HG03442 (cell line): ENCODE results near the gene TAF5L.

Experiments used
- ATAC-seq: cut with Tn5 transposase; IDR thresholded peaks from one replicate; pipeline ENCODE4 v1.9.1; 2021; ENCODE audit warnings: mild to moderate bottlenecking, moderate library complexity; ENCODE audit not compliant: unreplicated experiment

TAF5L gene

DNA sequence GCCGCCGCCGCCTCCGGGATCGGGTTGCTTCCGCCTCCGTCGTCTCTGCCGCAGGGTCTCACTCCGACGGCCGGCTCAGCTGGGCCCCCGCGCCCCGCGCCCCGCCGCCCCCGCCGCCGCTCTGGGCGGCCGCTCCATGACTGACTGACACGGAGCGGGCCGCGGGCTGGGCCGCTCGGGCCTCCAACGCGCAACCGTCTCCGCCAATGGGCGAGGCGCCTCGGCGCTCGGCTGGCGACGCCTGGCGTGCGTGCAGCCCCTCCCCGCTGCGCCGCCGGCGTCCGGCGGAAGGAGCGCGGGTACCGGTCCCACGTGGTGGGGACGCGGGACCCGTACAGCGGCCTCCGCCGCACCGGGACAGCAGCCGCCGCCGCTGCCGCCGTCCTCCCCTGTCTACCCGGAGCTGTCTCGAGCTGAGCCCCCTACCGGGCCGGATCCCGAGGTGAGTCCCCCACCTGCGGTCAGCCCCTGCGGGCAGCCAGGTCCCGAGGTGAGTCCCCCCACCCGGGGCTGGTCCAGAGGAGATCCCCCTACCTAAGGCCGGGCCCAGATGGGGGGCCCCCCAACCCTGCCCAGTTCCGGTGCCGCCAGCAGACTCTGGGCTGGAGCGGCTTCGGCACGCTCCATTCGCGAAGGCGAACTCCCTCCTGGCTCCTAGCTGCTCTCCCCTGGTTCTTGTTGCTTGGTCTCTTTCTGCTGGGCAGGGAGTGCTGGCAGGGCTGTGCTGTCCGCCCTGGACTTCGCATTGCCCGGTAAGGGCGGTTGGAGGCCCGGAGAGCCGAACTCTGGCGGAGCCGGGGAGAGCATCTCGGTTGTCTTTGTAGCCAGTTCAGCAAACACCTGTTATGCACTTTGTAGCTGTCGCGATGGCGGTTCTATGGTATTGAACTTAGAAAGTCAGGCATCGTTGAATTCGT, at the start of gene TAF5L, which contains the start of gene URB2:
Gene TAF5L, minus strand, starts transcription at position 208 of the 917 bp plus-strand sequence. CDS start 11,640 bp downstream, outside the sequence.
Gene URB2, plus strand, starts transcription at position 333 of the 917 bp plus-strand sequence. CDS start 1,387 bp downstream, outside the sequence.
- ATAC-seq = peak; percentile 85

DNA sequence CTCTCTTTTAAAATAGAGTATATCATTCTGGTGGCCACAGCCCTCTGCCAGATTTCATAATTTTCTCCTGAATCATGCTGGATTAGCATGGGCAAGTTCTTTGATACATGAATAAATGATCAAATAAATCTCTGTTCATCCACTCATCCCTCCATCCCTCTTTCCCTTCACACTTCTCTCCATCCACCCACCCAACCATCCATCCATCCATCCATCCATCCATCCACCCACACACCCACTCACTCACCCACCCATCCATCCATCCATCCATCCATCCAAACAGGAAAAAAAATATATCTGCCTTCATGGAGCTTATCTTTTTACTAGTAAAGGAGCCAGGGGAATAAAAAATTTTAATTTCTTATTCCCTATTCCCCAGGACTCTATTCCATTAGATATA, 49.5 kb upstream of the TAF5L start:
- ATAC-seq = no peak

DNA sequence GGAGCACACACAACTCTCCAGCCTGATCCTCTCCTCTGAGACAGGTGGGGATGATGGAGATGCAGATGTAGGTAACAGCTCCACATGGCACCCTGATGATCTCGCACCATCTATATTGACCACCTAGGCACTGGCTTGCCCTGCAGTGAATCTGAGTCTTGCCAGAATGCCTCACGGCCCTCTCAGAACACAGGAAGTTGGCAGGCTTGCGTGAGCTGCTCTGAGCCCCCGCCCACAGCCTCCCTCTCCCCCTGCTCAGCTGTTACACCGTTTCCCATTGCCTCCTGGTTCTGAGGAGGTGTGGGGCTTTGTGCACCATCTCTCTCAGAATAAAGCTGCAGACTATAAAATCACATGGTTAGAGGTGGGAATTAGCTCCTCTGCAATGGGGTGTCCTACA, 48.1 kb upstream of the TAF5L start:
- ATAC-seq = no peak

DNA sequence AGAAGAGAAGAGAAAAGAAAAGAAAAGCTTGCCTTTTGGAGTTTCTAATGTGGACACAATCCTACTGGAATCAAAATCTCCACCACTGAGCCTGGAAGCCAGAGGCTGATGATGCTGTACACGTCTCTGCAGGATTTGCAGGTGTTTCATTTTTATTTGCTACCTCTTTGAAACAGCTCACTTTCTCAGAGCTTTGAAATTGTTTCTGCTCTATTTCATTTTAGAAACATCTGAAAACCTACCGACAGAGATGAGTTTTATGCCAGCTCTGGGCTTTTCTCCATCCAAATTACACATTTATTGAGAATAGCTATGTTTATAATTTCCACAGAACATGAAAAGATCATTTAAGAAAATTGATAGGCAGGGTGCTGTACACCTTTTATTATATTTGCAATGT, 46.3 kb upstream of the TAF5L start:
- ATAC-seq = no peak

DNA sequence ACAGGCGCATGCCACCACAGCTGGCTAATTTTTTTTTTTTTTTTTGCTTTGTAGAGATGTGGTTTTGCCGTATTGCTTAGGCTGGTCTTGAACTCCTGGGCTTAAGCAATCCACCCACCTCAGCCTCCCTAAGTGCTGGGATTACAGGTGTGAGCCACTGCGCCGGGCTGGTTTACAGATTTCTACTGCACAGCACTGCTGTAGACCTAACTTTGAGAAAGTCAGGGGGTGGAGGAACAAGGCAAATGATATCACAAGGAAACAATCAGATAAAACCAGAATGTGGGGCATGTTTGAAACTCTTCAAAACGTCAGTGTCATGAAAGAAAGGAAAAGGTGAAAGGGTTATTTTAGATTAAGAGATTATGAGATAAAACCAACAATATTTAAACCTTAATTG, 45.4 kb upstream of the TAF5L start:
- ATAC-seq = no peak

DNA sequence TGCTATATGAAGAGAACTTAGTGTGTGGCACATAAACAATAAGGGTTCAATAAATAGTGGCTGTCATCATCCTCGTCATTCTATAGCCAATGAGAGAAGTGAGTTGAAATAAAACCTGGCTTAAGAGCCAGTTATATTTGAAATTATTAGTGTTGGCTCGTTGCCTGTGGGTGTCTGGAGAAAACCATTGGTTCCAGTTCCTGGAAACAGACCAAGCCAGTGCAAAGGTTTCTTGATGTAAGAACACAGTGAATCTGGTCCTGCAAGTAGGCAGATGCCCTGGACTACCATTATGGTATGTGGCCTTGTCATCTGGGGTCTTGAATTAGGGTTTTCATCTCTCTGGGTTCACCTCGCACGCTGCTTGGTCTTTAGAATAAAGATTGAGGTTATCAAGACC, 43.4 kb upstream of the TAF5L start:
- ATAC-seq = no peak

DNA sequence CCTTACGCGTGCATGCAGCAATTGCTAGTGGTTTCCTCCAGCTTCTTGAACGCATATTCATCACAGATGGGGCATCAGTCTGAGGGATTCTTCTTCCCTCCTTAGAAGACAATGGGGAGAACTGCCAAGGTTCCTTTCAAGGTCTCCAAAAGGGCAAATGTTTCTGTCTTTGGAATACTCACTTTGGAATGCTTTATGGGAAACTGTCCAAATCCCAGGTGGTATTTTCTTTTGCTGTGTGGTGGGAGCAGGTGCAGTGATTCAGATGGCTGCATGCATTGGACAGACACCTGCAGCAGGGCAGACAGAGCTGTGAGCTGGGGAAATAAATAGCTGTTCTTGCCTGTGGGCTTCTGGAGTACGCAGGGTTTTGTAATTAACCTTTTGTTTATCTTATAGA, 40.7 kb upstream of the TAF5L start:
- no peak for ATAC-seq

DNA sequence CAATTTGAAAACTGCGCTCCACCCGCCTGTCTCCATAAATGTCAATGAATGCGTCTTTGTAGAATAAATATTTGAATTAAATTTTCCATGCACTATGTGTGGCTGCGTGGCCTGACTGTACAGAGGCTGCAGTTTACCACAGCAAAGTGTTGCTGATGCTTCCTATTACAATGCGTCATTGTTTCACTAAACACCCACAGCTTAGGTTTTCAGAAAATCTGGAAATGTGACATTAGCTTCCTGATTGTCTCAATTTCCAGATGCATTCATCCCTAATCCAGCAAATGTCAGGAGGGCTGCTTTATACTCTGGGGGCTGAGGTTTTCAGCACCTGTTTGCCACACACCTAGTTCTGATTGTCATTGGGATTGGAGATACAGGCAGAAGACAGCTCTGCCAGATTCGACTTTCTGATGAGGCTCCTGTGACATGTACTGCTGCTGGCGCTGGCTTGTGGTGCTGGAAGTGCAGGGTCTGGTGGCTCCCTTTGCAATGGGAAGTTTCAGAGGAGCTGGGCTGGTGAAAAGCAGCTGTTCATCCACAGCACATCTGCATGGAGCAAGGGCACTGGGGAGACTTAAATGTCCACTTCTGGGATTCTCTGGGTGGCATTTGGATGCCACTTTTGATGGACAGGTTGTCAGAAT, 40.1 kb upstream of the TAF5L start:
- ATAC-seq = no peak

DNA sequence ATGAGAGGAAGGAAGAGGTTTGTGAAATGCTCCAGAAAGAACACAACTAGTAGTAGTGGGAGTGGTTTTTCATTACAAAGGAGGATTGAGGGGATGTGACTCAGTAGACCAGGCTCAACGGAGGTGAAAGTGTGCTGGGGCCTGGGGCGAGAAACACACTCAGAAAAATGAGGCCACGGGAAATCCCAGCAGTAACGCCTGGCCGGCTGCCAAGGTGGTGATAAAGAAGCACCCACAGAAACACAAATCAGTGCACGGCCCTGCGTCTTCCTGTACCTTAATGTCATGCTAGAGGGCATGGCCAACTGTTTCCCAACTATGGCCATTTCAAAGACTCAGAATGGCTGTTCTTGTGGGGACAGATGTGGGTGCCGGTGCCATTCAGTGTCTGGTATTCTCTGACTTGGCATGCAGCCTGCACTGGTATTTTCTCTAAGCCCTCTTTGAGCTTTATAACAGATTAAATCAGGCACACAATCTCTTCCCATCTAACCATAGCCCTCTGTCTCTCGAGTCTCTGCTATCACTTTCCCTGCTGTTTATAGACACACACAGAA, 38.3 kb upstream of the TAF5L start:
- ATAC-seq = peak; percentile 53

DNA sequence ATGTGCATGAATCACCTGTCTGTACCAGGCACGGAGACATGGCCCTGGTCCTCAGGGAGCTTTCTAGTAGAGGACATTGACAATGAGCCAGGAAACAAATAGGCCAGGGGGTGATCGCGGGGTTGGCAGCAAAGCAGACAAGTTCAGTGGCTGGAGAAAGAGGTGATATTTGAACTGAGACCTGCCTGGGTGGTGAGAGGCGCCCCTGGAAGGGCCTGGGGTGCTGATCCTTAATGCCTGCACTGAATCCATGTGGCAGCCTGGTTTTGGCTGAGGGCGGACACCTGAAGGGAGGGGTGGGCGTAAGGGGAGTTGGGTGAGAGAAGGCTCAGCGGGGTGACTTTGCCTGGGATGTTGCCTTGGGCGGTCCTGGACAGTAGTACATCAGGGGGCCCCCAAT, 36.0 kb upstream of the TAF5L start:
- ATAC-seq = no peak

DNA sequence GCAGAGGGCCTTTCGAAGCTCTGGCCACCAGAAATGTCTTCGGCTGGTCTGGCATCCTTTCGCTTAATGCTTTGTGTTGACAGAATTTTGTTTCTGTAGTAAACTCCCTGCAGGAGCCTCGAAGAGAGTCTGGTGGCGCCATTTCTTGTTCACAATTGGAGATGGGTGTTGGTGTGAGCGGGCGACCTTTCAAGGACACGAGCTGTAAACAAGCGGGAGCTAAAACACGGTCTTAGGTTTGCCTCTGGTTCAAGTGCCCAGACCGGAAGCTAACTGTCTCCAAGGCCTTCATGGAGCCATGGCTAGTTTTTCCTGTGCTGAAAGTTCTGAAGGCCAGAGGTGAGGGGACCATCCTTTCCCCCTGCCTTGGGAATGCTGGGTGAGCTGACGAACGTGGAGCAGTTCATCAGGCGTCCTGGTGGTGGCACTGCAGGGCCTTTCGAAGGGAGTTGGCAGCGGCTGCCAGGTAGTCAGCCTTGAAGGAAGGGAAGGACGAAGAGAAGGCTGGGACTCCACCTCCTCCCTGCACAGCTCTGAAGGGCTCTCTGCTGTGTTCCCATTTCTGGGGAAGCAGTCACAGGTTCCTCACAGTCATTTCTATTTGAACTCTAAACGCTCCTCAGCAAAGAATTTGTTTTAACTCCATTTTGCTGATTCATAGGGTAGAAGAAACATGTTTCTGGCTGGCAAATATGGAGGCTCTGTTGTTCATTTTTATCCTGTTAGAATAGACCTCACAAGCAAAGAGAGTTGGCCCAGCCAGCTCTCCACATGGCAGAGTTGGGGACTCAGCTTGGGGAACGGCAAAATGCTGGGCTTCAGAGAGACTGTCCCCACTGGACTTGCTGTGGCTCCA, 35.3 kb upstream of the TAF5L start:
- peak; percentile 60 for ATAC-seq

DNA sequence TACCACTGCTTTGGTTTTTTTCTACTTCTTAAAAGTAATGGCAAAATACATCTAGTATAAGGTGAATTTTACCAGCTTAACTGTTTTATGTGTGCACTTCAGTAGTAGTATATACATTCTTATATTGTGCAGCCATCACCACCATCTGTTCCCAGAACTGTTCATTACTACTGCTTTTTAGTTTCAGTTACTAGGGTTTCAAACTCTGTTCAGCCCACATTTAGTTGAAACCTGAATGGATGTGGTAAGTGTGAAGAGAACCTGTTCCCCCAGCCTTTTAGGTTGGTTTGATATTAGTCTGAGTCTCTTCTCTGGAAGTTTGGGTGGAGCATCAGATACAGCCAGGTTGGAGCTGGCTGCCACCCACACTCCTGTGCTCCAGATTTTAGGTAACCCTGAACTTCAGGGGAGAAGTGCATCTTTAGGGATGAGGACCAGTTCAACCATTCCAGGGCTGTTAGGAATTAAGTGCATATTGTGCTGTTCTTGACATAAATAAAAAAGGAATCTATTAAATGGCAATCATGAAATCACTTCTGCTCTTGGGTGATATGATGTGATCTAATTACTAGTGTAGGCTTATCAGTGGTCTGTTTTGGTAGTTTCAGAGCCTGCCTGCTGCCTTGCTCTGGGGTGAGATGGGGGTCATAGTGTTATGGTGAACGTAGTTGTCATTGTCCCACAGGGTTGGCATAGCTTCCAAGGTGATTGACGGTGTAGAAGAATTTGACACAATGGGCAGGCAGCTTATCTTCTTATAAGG, 32.3 kb upstream of the TAF5L start:
- peak; percentile 44 for ATAC-seq

DNA sequence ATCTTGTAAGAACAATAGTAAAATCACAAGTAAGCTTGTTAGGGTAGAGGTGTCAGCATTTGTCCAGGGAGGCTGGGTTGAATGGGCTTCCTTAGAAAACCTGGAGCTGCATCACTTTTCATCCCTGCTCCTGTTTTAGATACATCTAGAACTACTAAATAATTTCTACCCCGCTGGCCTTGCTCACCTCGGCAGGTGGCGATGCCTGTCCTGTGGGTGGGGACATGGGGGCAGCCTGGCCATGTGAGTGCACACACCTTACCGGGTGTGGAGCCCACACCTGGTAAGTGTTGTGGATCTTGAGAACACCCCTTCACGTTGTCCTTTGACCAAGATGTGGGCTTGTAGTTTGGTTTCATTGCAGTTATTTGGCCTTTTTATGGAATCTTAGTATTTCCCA, 29.9 kb upstream of the TAF5L start:
- no peak for ATAC-seq

DNA sequence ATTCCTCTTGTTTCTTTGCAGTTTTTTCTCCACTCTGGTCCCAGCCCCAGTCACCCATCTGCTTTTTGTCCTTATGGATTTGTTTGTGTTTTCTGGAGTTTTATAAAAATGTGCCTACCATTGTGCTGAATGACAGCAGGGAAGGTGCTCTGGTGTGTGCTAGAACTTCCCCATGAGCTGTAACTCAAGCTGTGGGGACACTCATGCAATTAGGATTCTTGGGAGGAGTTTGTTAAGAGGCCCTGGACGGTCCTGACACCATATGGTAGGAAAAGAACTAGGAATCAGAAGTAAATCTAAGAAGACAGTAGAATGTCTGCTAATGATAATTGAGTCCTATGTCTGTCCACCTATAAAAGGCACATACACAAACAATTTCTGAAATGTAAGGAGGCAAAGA, 27.5 kb upstream of the TAF5L start:
- no peak for ATAC-seq

DNA sequence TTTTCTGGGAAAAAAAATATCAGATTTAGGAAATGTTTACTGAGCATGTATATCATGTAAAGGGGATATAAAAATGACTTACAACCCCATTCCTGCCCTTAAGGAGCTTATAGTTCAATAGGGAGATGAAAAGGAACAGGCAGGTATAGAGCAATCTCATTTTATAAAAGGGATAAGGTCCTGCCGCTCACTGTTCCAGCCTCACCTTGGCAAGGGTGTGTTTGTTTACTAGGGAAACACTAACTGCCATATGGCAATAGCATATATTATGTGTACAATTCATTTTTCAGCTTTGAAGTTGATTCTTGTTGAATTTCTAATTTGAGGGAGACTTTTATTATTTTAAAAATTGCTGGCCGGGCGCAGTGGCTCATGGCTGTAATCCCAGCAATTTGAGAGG, 25.6 kb upstream of the TAF5L start:
- ATAC-seq = no peak

DNA sequence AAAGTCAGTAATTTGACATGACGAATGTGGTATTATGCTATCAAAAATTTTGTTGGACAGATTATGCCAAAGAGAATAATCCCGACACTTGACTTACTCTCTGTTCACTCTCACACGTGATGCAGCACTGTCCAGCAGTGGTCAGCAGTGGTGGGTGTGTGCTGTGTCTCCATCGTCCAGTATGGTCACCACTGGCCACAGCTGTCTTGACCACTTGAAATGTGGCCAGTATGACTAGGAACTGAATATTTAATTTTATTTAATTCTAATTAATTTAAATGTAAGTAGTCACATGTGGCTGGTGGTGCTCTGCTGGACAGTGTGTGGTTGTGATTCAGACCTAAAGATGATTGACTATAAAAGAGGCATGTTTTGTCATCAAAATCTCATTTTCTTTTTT, 24.1 kb upstream of the TAF5L start:
- no peak for ATAC-seq

DNA sequence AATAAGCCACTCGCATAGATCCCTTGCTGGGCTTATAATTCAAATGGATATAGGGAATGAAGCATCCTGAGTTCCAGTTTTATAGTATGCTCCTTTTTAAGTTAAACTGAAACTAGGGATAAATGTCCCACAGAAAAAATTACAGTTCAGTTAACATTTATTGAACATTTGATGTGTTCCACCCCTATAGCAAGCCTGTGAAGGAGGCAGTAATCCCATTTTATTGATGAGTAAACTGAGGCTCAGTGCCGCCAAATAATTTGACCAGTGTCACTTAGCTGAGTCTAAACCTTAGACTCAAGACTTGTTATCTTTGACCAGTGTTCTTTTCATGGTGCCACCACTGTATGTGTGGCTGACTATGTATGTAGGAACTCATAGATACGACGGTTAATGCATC, 22.5 kb upstream of the TAF5L start:
- no peak for ATAC-seq

DNA sequence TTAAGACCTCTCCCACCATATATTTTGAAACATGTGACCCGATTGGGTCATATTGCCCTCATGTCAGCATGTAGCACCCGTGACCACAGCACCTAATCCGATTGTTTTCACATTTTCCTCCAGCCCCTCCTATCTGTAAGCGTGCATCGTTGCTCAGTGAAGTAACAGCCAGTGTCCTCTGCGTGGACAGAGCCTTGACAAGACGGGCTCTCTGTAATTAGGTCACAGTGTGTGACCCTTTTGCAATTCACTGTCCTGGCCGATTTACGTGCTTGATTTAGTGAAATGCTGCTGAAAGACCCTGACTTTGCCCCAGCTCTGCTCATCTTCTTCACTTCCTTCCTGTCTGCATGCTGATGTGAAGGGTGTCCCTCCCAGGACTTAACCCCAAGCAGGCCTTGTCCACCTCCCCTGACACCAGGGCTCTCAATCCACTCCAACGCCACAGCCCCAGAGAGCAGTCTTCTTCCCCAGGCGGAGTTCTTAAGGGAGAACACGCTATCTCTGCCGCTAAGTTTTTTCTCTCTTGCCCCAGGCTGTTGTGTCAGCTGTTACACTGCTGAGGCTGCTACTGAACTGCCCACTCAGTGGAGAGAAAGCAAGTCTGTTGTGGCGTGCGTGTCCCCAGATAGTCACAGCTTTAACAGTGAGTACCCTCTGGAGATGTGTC, 19.5 kb upstream of the TAF5L start:
- no peak for ATAC-seq

DNA sequence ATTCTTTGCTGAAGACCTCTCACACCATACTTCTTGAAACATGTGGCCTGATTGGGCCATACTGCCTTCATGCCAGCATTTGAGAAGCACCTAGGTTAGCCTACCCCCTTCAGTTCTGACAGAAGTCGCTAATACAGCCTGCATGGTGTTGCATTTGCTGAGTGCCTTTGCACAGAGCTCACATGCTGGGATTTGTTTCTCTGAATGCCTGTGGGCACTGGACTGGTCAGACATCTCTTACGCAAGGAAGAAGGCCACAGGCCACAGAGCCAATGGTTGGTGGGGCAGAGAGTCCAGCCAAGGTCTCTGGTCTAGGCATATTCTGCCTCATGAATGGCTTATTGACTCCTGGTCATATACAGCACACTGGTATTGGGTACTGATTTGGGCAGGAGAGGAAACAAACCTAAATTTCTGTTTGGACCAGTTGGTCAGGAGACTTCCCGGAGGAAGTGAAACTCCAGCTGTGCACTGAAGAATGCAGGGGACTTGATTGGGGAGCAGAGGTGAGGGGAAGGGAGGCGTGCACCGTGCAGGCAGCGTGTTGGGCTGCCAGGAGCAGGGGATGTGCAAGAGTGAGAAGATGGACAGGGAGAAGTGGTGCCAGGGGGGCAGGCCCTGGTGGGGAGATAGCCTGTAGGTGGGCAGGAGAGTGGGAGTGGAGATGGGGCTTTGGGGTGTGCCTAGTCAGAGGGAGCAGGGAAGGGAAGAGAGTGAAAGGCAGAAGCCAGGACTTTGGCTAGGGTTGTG, 18.2 kb upstream of the TAF5L start:
- no peak for ATAC-seq
